SU-DHL-6 (cell line): Measurements from ENCODE around the gene OXTR.

Experiments
- H2AFZ ChIP-seq: fragments of 200-600 bp; sonication (generic); 2 replicates; pipeline ENCODE4 v1.6.1; 2014; ENCODE audit warnings: low read depth, mild to moderate bottlenecking, moderate library complexity, mixed read lengths, antibody characterized with exemption, low read length; ENCODE audit not compliant: severe bottlenecking
- H3F3A ChIP-seq: fragments of 200-600 bp; shearing (Covaris generic); 2 replicates; pipeline ENCODE4 v1.6.0; 2016; ENCODE audit warnings: antibody characterized with exemption, mild to moderate bottlenecking; ENCODE audit not compliant: insufficient read depth
- H3K27ac ChIP-seq: fragments of 200-600 bp; sonication (generic); 2 replicates; pipeline ENCODE4 v1.5.1; 2016; ENCODE audit warnings: low read depth, mild to moderate bottlenecking, low read length, moderate library complexity, mixed read lengths
- H3K27me3 ChIP-seq: fragments of 200-600 bp; sonication (generic), shearing (Covaris generic); 2 replicates; pipeline ENCODE4 v1.6.0; 2014; ENCODE audit warnings: mild to moderate bottlenecking, low read length
- H3K36me3 ChIP-seq: fragments of 200-600 bp; sonication (generic); 2 replicates; pipeline ENCODE4 v1.6.1; 2014; ENCODE audit warnings: mild to moderate bottlenecking, low read length, mixed read lengths
- H3K4me2 ChIP-seq: fragments of 300-600, 200-600 bp; shearing (Covaris generic), sonication (generic); 2 replicates; pipeline ENCODE4 v1.6.0; 2014; ENCODE audit warnings: low read length, low read depth, mild to moderate bottlenecking; ENCODE audit not compliant: poor library complexity, severe bottlenecking
- H3K4me3 ChIP-seq: fragments of 200-600 bp; sonication (generic); 2 replicates; pipeline ENCODE4 v1.5.1; 2014; ENCODE audit warnings: antibody characterized with exemption, low read length, mild to moderate bottlenecking, mixed read lengths; ENCODE audit not compliant: insufficient read depth, poor library complexity, severe bottlenecking
- H3K79me2 ChIP-seq: fragments of 200-600 bp; sonication (generic); 2 replicates; pipeline ENCODE4 v1.6.1; 2014; ENCODE audit warnings: mild to moderate bottlenecking, low read length, moderate library complexity; ENCODE audit not compliant: insufficient read depth
- H3K9ac ChIP-seq: fragments of 200-600 bp; sonication (generic); 2 replicates; pipeline ENCODE4 v1.7.0; 2014; ENCODE audit warnings: mild to moderate bottlenecking, low read length
- H3K9me2 ChIP-seq: fragments of 200-600 bp; sonication (generic); replicated peaks from 2 replicates; pipeline ENCODE4 v1.6.1; 2014; ENCODE audit warnings: low read length; ENCODE audit not compliant: insufficient read depth
- H3K9me3 ChIP-seq: fragments of 200-600 bp; sonication (generic); 2 replicates; pipeline ENCODE4 v1.6.1; 2014; ENCODE audit warnings: low read length, mixed read lengths; ENCODE audit not compliant: insufficient read depth
- H4K20me1 ChIP-seq: fragments of 200-600 bp; sonication (generic); 2 replicates; pipeline ENCODE4 v1.6.1; 2014; ENCODE audit warnings: low read depth, mild to moderate bottlenecking, antibody characterized with exemption, low read length, moderate library complexity, mixed read lengths
- EZH2phosphoT487 ChIP-seq: fragments of 200-600 bp; sonication (generic), shearing (Covaris generic); conservative IDR thresholded peaks from 2 replicates; pipeline ENCODE4 v1.6.1; 2018; ENCODE audit warnings: mild to moderate bottlenecking, antibody characterized with exemption, low read length, moderate library complexity, mixed read lengths
- TF ChIP-seq, protein P1 (sequence below): fragments of 200-600 bp; sonication (generic); IDR thresholded peaks from one replicate; pipeline ENCODE4 v1.5.1; 2017; ENCODE audit warnings: antibody characterized with exemption, mild to moderate bottlenecking, low read length, moderate library complexity; ENCODE audit not compliant: insufficient read depth, poor library complexity, severe bottlenecking

Gene OXTR

DNA sequence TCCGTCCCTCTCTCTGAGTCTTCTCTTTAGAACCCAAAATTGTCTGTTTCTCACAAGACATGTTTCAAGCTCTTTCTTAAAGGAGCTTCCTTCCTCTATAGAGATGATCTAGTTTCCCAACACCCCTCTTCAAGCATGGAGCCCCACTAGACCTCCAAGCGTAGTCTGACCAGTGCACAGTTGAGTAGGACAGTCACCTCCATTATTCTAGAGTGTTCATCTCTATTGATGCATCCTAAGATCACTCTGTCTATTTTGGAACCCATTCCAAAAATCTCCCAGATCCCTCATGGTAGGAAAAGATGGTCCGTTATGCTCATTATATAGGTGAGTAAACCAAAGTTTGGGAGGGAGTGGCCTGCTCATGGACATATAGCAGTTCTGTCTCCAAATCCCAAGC is 39.9 kb downstream of the OXTR start:
- Histone ChIP-seq H3F3A (no peaks in the 10 kb centered on the region), H3K9me3 (no peaks in the 10 kb centered on the region), H4K20me1 (no peaks in the 10 kb centered on the region), H3K9ac (no peak overlapping the region), H2AFZ (no peak overlapping the region), H3K4me3 (no peak overlapping the region), H3K4me2 (no peak overlapping the region), H3K79me2 (no peaks in the 10 kb centered on the region), H3K36me3 (no peaks in the 10 kb centered on the region), H3K9me2 (no peaks in the 10 kb centered on the region), H3K27ac (no peak overlapping the region), H3K27me3 (no peaks in the 10 kb centered on the region)
- TF ChIP-seq, protein P1, sequence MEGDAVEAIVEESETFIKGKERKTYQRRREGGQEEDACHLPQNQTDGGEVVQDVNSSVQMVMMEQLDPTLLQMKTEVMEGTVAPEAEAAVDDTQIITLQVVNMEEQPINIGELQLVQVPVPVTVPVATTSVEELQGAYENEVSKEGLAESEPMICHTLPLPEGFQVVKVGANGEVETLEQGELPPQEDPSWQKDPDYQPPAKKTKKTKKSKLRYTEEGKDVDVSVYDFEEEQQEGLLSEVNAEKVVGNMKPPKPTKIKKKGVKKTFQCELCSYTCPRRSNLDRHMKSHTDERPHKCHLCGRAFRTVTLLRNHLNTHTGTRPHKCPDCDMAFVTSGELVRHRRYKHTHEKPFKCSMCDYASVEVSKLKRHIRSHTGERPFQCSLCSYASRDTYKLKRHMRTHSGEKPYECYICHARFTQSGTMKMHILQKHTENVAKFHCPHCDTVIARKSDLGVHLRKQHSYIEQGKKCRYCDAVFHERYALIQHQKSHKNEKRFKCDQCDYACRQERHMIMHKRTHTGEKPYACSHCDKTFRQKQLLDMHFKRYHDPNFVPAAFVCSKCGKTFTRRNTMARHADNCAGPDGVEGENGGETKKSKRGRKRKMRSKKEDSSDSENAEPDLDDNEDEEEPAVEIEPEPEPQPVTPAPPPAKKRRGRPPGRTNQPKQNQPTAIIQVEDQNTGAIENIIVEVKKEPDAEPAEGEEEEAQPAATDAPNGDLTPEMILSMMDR, result no peak
- no peak for TF ChIP-seq EZH2phosphoT487

DNA sequence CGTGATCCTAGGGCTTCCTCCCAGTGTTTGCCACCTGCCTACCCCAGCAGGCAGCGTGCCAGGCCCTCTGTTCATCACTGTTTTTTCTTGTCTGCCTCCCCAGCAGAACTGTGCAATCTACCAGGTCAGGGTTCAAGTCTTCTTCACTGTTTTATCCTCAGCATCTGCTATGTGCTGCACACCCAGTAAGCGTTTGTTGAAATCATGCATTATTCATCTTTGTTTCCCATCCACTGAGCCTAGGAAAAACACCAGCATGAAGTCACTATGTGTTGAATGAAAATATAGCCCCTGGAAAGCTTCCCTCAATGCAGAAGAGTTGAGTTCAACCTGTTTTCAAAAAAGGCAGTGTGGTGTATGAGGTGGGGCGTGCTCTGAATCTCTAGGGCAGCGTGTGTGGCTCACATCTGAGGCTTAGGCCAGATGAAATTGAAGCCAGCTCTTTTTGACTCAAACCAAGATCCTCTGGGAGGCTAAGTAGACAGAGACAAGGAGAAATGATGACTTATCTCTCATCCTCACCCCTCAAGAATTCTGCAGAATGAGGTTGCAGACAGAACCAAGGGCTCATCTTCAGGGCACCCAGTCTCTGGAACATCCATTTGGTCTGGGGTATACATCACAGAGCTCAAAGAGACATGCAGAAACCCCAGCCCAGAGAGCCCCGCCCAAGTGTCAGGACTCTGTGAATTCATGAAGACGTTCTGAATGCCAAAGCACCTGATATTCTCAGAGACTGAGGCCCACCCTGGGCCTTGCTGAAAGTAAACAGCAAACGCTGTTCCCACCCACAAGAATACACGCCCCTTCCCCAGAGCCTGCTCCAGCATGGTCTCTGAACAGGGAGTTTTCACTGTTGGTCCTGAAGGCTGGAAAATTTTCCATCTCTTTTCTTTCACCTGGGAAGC is 41.6 kb downstream of the OXTR start:
- Histone ChIP-seq H4K20me1 (no peaks in the 10 kb centered on the region), H3K4me2 (no peak overlapping the region), H3K9ac (no peak overlapping the region), H3K9me3 (no peaks in the 10 kb centered on the region), H3K27me3 (no peaks in the 10 kb centered on the region), H3K27ac (no peak overlapping the region), H3K79me2 (no peaks in the 10 kb centered on the region), H3K4me3 (no peak overlapping the region), H3F3A (no peaks in the 10 kb centered on the region), H3K9me2 (no peaks in the 10 kb centered on the region), H3K36me3 (no peaks in the 10 kb centered on the region), H2AFZ (no peak overlapping the region)
- TF ChIP-seq EZH2phosphoT487, result no peak
- TF ChIP-seq, protein P1, result no peak

DNA sequence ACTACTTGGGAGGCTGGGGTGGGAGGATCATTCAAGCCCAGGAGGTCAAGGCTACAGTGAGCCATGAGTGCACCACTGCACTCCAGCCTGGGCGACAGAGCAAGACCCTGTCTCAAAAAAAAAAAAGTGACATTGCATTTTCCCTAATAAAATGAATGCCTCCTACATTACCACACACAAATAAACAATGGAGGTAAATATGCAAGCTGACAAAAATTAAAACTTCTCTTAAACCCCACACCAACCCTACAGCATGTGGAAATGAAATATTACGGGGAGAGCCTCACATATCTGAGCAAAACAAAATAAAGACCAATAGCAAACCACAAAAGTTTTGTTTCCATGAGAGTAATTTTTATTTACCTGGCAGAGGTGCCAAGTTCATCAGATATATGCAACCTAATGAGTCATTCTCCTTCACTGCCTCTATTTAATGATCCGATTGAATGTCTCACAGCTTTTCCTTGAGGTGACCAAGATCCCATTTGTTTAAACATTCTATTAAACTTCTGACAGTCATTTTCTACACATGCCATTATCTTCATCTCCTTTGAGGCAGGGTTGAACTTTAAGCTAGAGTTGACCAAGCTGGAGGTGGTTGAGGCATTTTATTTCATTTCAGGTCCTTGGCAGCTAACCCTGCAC is 45.2 kb downstream of the OXTR start:
- H3K79me2 ChIP-seq, result no peaks in the 10 kb centered on the region

More for the DNA sequence above, 45.2 kb downstream of the OXTR start:
- TF ChIP-seq, protein P1, result no peak
- TF ChIP-seq EZH2phosphoT487, result no peak
- Histone ChIP-seq H3K4me2 (no peak overlapping the region), H3F3A (no peaks in the 10 kb centered on the region), H3K9me3 (no peaks in the 10 kb centered on the region), H3K27ac (no peak overlapping the region), H3K4me3 (no peak overlapping the region), H3K9me2 (no peaks in the 10 kb centered on the region), H4K20me1 (no peaks in the 10 kb centered on the region), H3K36me3 (no peaks in the 10 kb centered on the region), H3K27me3 (no peaks in the 10 kb centered on the region), H2AFZ (no peak overlapping the region), H3K9ac (no peak overlapping the region)
